Natural killer cell (primary cell): ENCODE measurements around the gene BCR. TPM values are rescaled to one million over a fixed set of nuclear protein-coding genes. Genes with fewer than 3 reads are reported as not detected.

Experiments
- ATAC-seq, 3 donors: fragments of 150-1000 bp in 2 of 3; fragments of 200-7000 bp in 1 of 3; cut with Tn5 transposase; 1 replicate in 1 of 3; 2 replicates in 2 of 3; pipeline ENCODE4 v1.10.0; 2021; ENCODE audit warnings: mild to moderate bottlenecking in 2 of 3, moderate library complexity in 2 of 3
- DNase-seq, 2 donors: peaks; one replicate each; pipeline versions ENCODE4 v3.0.0 to v3.0.0-alpha.2; 2013 to 2021; ENCODE audit warnings: mixed read lengths in 1 of 2
- H3K27ac ChIP-seq: one replicate; pipeline ENCODE4 v1.5.1; 2013; ENCODE audit warnings: mild to moderate bottlenecking, low read length
- H3K27me3 ChIP-seq: one replicate; pipeline ENCODE4 v1.6.1; 2013; ENCODE audit warnings: low read length; ENCODE audit not compliant: control insufficient read depth, insufficient read depth
- H3K36me3 ChIP-seq: one replicate; pipeline ENCODE4 v1.6.1; 2013; ENCODE audit warnings: low read length; ENCODE audit not compliant: control insufficient read depth, insufficient read depth
- H3K4me1 ChIP-seq: one replicate; pipeline ENCODE4 v1.6.1; 2013; ENCODE audit warnings: low read length; ENCODE audit not compliant: control insufficient read depth, insufficient read depth
- H3K4me3 ChIP-seq: one replicate; pipeline ENCODE4 v1.5.1; 2013; ENCODE audit warnings: low read length
- H3K9me3 ChIP-seq: one replicate; pipeline ENCODE4 v1.6.1; 2013; ENCODE audit warnings: low read length; ENCODE audit not compliant: control insufficient read depth, insufficient read depth
- H3K27ac Mint-ChIP-seq, 2 donors: one replicate each; pipeline ENCODE4 v1.8.0; 2022; ENCODE audit warnings: mild to moderate bottlenecking in 2 of 2, mixed read lengths in 2 of 2, moderate library complexity in 1 of 2
- H3K27me3 Mint-ChIP-seq, 2 donors: one replicate each; pipeline ENCODE4 v1.8.0; 2022; ENCODE audit warnings: low read depth in 2 of 2, mixed read lengths in 2 of 2
- H3K36me3 Mint-ChIP-seq: one replicate; pipeline ENCODE4 v1.8.0; 2022; ENCODE audit warnings: mixed read lengths
- H3K4me1 Mint-ChIP-seq, 2 donors: one replicate each; pipeline ENCODE4 v1.8.0; 2022; ENCODE audit warnings: mixed read lengths in 2 of 2
- H3K4me3 Mint-ChIP-seq: one replicate; pipeline ENCODE4 v1.8.0; 2022; ENCODE audit warnings: mild to moderate bottlenecking, moderate library complexity, mixed read lengths
- H3K9me3 Mint-ChIP-seq, 2 donors: one replicate each; pipeline ENCODE4 v1.8.0; 2022; ENCODE audit warnings: mixed read lengths in 2 of 2
- WGBS: methylation state at CpG from one replicate; pipeline ENCODE4 v1.1.7; 2013; ENCODE audit warnings: missing lambda C conversion rate; ENCODE audit not compliant: insufficient coverage; 5-methylcytosine and 5-hydroxymethylcytosine counted together
- intact Hi-C: fragments of 100-400 bp; cut with micrococcal nuclease; formaldehyde crosslinking; loops from one replicate; pipeline ENCODE4 v1.14.2; 2022
- total RNA-seq, 4 donors: library from RNA; stranded (reverse); fragments of 120-200 nt in 1 of 4; gene quantifications; one replicate each; pipeline versions ENCODE4 v1.2.3 to v1.2.4, GENCODE V29; 2013 to 2022
- TF ChIP-seq, protein P1 (sequence below): fragments of 200-600 bp; IDR thresholded peaks from one replicate; pipeline ENCODE4 v1.8.0; 2022; ENCODE audit warnings: antibody characterized with exemption

Gene BCR
- total RNA-seq, 3 donors from 2014 or later (not counting 1 experiment from before 2014, with no cell fraction given), result 166 to 186 (median 167) TPM

DNA sequence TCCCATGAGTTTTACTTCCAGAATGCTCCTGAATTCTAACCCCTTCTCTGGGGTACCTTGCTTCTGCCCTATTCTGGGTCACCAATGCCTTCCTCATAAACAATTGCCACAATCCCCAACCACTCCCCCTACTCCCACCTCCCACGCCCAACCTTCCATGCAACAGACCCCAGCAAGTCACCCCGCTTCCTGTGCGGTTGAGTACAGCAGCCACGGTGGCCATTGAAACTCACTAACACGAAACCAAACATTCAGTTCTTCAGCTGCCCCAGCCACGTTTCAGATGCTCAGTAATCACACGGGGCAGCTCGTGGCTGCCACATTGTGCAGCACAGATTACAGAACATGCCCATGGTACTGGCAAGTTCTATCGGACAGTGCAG, 3.7 kb upstream of the BCR start:
- H3K36me3 Mint-ChIP-seq, result peaks cover 14% of the 10 kb centered on the region
- H3K9me3 Mint-ChIP-seq, result peaks cover 3 to 14% of the 10 kb centered on the region in 2 donors
- no peak overlapping the region for H3K4me3 Mint-ChIP-seq
- DNase-seq (peak in 1 of 2 donors; percentile 40), ATAC-seq (no peak)
- WGBS, result 62% methylated on average over 9 of the region's 9 CpGs
- no peak overlapping the region for H3K4me3 ChIP-seq
- H3K27me3 Mint-ChIP-seq, result no peaks in the 10 kb centered on the region
- intact Hi-C loops, result loop anchor here (5.0 kb wide), 1 partner anchor 206 kb away; no protein-coding TSS in a partner anchor
- no peak overlapping the region for H3K27ac ChIP-seq
- peak overlapping the region in 1 of 2 donors; percentile 15 for H3K27ac Mint-ChIP-seq
- H3K4me1 Mint-ChIP-seq, result peaks cover 38 to 41% of the 10 kb centered on the region in 2 donors
- H3K36me3 ChIP-seq, result no peaks in the 10 kb centered on the region
- H3K4me1 ChIP-seq, result peaks cover 54% of the 10 kb centered on the region
- H3K27me3 ChIP-seq, result no peaks in the 10 kb centered on the region
- TF ChIP-seq, protein P1, sequence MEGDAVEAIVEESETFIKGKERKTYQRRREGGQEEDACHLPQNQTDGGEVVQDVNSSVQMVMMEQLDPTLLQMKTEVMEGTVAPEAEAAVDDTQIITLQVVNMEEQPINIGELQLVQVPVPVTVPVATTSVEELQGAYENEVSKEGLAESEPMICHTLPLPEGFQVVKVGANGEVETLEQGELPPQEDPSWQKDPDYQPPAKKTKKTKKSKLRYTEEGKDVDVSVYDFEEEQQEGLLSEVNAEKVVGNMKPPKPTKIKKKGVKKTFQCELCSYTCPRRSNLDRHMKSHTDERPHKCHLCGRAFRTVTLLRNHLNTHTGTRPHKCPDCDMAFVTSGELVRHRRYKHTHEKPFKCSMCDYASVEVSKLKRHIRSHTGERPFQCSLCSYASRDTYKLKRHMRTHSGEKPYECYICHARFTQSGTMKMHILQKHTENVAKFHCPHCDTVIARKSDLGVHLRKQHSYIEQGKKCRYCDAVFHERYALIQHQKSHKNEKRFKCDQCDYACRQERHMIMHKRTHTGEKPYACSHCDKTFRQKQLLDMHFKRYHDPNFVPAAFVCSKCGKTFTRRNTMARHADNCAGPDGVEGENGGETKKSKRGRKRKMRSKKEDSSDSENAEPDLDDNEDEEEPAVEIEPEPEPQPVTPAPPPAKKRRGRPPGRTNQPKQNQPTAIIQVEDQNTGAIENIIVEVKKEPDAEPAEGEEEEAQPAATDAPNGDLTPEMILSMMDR, result no peak
- H3K9me3 ChIP-seq, result peaks cover 18% of the 10 kb centered on the region

DNA sequence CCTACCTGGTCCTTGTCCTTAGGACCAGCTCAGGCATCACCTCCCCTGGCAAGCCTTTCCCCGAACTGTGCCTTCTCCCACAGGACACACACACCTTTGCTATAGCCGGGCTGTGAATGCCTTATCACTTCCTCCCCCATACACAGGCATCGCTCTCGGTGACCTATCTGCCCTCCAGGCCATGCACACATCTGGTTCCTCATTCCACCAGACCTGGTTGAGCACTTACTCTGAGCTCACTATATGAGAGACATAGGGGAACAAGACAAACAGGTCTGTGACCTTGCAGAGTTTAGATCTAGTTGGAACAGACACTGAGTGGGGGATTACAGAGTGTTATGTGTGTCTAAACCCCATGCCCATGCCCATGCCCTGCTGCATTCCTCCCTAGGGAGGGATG, 3.1 kb upstream of the BCR start:
- no peak overlapping the region for H3K27ac Mint-ChIP-seq
- no peak overlapping the region for H3K4me3 ChIP-seq

DNA sequence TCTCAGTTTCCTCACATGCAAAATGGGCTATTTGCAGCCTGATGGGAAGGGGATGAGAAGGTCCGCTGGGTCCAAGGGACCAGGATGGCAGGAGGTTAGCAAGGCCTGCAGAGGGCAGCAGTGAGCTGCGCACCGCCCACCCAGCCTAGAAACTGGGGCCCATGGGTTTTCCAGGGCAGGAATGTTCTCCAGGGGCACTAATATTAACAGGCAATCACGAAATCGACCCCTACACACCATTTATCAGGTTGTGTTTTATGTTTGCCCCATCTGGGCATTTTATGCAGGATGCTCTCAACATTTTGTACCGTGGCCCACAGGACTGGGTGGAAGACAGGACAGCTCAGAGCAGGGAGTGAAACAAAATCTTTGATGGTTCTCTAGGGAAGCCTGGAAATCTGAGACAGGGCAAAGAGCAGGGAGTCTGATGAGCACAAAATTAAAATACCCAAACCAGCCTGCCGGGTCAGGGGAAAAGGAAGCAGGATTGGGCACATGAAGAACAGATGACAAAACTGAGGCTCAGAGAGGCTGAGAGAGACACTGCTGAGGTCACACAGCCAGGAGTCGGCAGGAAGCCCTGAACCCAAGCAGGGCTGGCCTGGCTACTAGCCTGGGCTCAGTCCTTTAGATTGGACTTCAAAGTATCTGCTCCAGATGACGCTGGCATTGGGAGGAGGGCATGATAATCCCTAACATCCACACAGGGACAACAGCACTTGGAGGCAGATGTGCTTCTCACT, 1.6 kb upstream of the BCR start:
- ATAC-seq, result peak; percentile 27 to 60 (median 42)
- H3K4me1 Mint-ChIP-seq, result peaks cover 57 to 61% of the 10 kb centered on the region in 2 donors
- H3K9me3 Mint-ChIP-seq, result peaks cover 3 to 14% of the 10 kb centered on the region in 2 donors

More for the DNA sequence above, 3.1 kb upstream of the BCR start:
- no peak overlapping the region for H3K27ac ChIP-seq
- ATAC-seq (no peak), DNase-seq (no peak)
- intact Hi-C loops, result loop anchor here (5.0 kb wide), 1 partner anchor 205 kb away; no protein-coding TSS in a partner anchor
- H3K9me3 Mint-ChIP-seq, result peaks cover 3 to 14% of the 10 kb centered on the region in 2 donors
- peaks cover 60% of the 10 kb centered on the region for H3K4me1 ChIP-seq
- TF ChIP-seq, protein P1, result no peak
- H3K36me3 Mint-ChIP-seq, result peaks cover 14% of the 10 kb centered on the region
- H3K9me3 ChIP-seq, result peaks cover 18% of the 10 kb centered on the region
- 73% methylated on average over 4 of the region's 4 CpGs for WGBS
- no peaks in the 10 kb centered on the region for H3K27me3 Mint-ChIP-seq
- H3K4me1 Mint-ChIP-seq, result peaks cover 43 to 47% of the 10 kb centered on the region in 2 donors
- H3K27me3 ChIP-seq, result no peaks in the 10 kb centered on the region
- no peaks in the 10 kb centered on the region for H3K36me3 ChIP-seq
- peak overlapping the region; percentile 17 for H3K4me3 Mint-ChIP-seq

More for the DNA sequence above, 1.6 kb upstream of the BCR start:
- Histone ChIP-seq H3K9me3 (peaks cover 18% of the 10 kb centered on the region), H3K4me1 (peaks cover 75% of the 10 kb centered on the region), H3K27me3 (no peaks in the 10 kb centered on the region), H3K4me3 (no peak overlapping the region), H3K27ac (no peak overlapping the region), H3K36me3 (no peaks in the 10 kb centered on the region)
- no peaks in the 10 kb centered on the region for H3K27me3 Mint-ChIP-seq
- H3K4me3 Mint-ChIP-seq, result peak overlapping the region; percentile 78
- WGBS, result 36% methylated on average over 9 of the region's 9 CpGs
- intact Hi-C loops, result loop anchor here (1.0 to 5.0 kb wide), 4 partner anchors 86 to 204 kb away; no protein-coding TSS in a partner anchor
- peaks cover 14% of the 10 kb centered on the region for H3K36me3 Mint-ChIP-seq
- TF ChIP-seq, protein P1, result peak; percentile 96
- H3K27ac Mint-ChIP-seq, result peak overlapping the region; percentile 86 to 87
- DNase-seq, result peak; percentile 69 to 85
